Ectodermal cell (in vitro differentiated cells): ENCODE data around the gene HORMAD2.
"Not testable (repeated sequence)": the region's sequence is repeated elsewhere in the genome, so short reads cannot be mapped to it uniquely, and the experiment has no call there.

Source experiments
- H3K27ac ChIP-seq: 2 replicates; pipeline ENCODE4 v1.7.0; 2013; ENCODE audit warnings: mild to moderate bottlenecking, low read depth, low read length; ENCODE audit not compliant: insufficient read depth, poor library complexity, severe bottlenecking
- H3K27me3 ChIP-seq: 2 replicates; pipeline ENCODE4 v1.7.0; 2013; ENCODE audit warnings: mild to moderate bottlenecking, low read length; ENCODE audit not compliant: insufficient read depth, control insufficient read depth, poor library complexity, severe bottlenecking
- H3K36me3 ChIP-seq: one replicate; pipeline ENCODE4 v1.7.0; 2013; ENCODE audit warnings: low read length; ENCODE audit not compliant: control insufficient read depth, insufficient read depth
- H3K4me1 ChIP-seq: one replicate; pipeline ENCODE4 v1.7.0; 2013; ENCODE audit warnings: low read length; ENCODE audit not compliant: control insufficient read depth, insufficient read depth
- H3K4me3 ChIP-seq: 2 replicates; pipeline ENCODE4 v1.7.0; 2013; ENCODE audit warnings: low read depth, low read length, control low read depth; ENCODE audit not compliant: insufficient read depth
- H3K9me3 ChIP-seq: 2 replicates; pipeline ENCODE4 v1.7.0; 2013; ENCODE audit warnings: mild to moderate bottlenecking, low read length, moderate library complexity; ENCODE audit not compliant: control insufficient read depth
- WGBS, 2 experiments: methylation state at CpG; one replicate each; pipeline ENCODE4 v1.1.7; 2013; ENCODE audit warnings: missing lambda C conversion rate in 2 of 2; 5-methylcytosine and 5-hydroxymethylcytosine counted together

Gene HORMAD2

GRCh38 chr22:30056015-30056414 lies 24.2 kb upstream of the HORMAD2 start:
- no peaks in the 10 kb centered on the region for H3K36me3 ChIP-seq
- H3K4me3 ChIP-seq: no peak overlapping the region
- 96% methylated on average over 1 of the region's 1 CpG for WGBS, 2 experiments
- no peaks in the 10 kb centered on the region for H3K9me3 ChIP-seq
- no peaks in the 10 kb centered on the region for H3K4me1 ChIP-seq
- no peak overlapping the region for H3K27ac ChIP-seq
- no peaks in the 10 kb centered on the region for H3K27me3 ChIP-seq

DNA sequence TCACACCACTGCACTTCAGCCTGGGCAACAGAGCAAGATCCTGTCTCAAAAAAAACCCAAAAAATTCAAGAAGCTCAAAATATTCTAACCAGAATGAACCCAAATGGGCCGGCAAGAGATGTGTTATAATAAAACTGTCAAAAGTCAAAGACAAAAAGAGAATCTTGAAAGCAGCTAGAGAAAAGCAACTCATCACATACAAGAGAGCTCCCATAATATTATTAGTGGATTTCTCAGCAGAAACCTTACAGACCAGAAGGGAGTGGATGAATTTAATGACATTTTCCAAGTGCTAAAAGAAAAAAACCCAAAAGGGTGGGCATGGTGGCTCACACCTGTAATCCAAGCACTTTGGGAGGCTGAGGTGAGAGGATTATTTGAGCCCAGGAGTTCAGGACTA lies 22.9 kb upstream of the HORMAD2 start:
- Histone ChIP-seq H3K27me3 (no peaks in the 10 kb centered on the region), H3K27ac (no peak overlapping the region), H3K4me1 (no peaks in the 10 kb centered on the region), H3K9me3 (no peaks in the 10 kb centered on the region), H3K4me3 (no peak overlapping the region), H3K36me3 (no peaks in the 10 kb centered on the region)
- WGBS, 2 experiments: 100% methylated on average over 1 of the region's 1 CpG; no CpG with 5 or more reads in 1 of the 2 experiments

DNA sequence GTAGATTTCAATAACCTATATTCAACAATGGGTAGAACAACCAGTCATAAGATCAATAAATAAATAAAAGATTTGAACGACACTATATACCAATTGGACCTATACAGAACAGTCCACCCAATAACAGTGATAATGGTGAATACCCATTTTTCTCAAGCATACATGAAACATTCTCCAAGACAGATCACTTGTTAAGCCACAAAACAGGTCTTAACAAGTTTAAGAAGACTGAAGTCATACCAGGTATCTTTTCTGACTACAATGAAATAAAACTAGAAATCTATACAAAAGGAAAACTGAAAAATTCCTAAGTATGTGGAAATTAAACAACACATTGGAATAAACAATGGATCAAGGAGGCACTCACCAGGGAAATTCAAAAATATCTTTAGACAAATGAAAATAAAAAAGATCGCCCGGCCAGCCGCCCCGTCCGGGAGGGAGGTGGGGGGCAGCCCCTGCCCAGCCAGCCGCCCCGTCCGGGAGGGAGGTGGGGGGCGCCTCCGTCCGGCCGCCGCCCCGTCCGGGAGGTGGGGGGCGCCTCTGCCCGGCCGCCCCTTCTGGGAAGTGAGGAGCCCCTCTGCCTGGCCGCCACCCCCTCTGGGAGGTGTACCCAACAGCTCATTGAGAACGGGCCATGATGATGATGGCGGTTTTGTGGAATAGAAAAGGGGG lies 20.8 kb upstream of the HORMAD2 start:
- H3K4me3 ChIP-seq, H3K27ac ChIP-seq, H3K27me3 ChIP-seq, H3K4me1 ChIP-seq, H3K36me3 ChIP-seq, H3K9me3 ChIP-seq: not testable (repeated sequence)
- WGBS, 2 experiments: 84 to 96% methylated on average over 14 to 15 of the region's 22 CpGs

DNA sequence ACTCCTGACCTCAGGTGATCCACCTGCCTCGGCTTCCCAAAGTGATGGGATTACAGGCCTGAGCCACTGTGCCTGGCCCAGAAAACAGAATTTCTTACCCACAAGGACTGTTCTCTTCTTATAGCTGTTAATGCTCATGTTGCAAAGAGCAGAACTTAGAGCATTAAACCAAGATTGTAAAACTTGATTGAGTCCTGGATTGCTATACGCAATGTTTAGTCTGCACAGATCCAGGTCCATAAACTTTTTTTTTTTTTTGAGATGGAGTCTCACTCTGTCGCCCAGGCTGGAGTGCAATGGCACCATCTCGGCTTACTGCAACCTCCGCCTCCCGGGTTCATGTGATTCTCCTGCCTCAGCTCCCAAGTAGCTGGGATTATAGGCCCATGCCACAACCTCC lies 19.2 kb upstream of the HORMAD2 start:
- not testable (repeated sequence) for H3K27ac ChIP-seq, H3K4me1 ChIP-seq, H3K27me3 ChIP-seq, H3K36me3 ChIP-seq, H3K4me3 ChIP-seq, H3K9me3 ChIP-seq
- WGBS, 2 experiments: 87 to 90% methylated on average over 6 of the region's 6 CpGs

DNA sequence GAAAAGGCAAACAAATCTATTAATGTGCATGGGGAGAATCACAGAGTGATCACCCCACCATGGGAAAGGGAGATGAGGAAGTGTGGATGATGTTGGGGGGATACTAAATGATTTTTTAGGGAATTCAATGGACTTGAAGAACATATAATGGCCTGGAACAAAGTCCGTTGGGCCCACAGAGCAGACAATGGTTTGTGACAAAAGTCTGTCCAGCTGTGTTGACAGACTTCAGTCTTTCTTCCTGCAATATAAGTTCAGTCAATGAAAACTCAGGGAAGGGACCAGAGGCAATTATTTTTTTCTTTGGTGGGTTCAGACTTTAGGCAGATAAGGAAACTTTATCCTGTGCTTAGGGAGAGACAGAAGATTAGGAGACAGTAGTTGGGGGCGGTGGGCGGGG lies 18.0 kb upstream of the HORMAD2 start:
- Histone ChIP-seq H3K9me3 (no peaks in the 10 kb centered on the region), H3K36me3 (no peaks in the 10 kb centered on the region), H3K4me1 (no peaks in the 10 kb centered on the region), H3K27me3 (no peaks in the 10 kb centered on the region), H3K4me3 (no peak overlapping the region), H3K27ac (no peak overlapping the region)
- 89% methylated on average over 3 of the region's 3 CpGs for WGBS, 2 experiments

DNA sequence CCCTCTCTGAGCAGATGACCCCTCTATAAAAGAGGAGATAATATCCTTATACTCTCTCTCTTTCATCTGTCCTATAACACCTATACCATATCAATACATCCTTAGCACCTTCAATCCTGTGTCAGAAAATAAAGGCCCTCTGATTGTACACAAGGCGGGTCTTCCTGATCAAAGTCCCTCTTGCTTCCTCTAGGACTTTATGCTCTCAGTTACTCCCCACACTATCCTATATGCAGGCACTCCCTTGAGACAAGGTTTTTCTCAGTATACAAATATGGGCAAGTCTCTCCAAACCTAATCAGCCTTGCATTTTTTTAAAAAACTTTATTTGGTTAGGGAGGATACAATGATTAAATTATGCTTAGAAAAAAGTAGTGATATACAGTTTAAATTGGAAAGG lies 17.3 kb upstream of the HORMAD2 start:
- Histone ChIP-seq H3K27me3 (no peaks in the 10 kb centered on the region), H3K9me3 (no peaks in the 10 kb centered on the region), H3K27ac (no peak overlapping the region), H3K4me3 (no peak overlapping the region), H3K36me3 (no peaks in the 10 kb centered on the region), H3K4me1 (no peaks in the 10 kb centered on the region)
- 95 to 97% methylated on average over 1 of the region's 1 CpG for WGBS, 2 experiments

DNA sequence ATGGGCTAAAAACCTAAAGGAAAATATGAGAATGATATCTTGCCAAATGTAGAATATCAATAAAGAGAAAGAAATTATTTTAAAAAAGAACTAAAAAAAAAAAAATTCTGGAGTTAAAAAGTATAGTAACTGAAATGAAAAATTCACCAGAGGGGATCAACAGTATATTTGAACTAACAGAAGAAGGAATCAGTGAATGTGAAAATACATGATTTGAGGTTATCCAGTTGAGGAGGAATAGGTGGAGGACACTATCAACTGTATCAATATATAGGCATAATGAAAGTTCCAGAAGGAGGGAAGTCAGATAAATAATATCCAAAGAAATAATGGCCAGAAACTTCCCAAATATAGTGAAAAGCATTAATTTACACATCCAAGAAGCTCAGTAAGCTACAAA lies 16.1 kb upstream of the HORMAD2 start:
- no peaks in the 10 kb centered on the region for H3K36me3 ChIP-seq
- H3K4me3 ChIP-seq: no peak overlapping the region
- H3K27me3 ChIP-seq: no peaks in the 10 kb centered on the region
- no peaks in the 10 kb centered on the region for H3K4me1 ChIP-seq
- H3K27ac ChIP-seq: no peak overlapping the region
- no peaks in the 10 kb centered on the region for H3K9me3 ChIP-seq

DNA sequence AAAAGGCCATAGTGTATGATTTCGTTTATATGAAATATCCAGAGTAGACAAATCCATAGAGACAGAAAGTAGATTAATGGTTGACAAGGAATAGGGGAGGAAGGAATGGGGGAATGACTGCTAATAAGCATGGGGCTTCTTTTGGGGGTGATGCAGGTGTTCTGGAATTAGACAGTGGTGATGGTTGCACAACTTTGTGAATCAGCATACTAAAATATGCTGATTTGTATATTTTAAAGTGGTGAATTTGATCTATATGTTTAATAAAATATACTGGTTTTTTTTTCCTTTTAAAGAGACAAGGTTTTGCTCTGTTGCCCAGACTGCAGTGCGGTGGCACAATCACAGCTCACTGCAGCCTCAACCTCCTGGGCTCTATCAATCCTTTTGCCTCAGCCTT lies 6.5 kb upstream of the HORMAD2 start:
- Histone ChIP-seq H3K4me1 (no peaks in the 10 kb centered on the region), H3K4me3 (no peak overlapping the region), H3K36me3 (no peaks in the 10 kb centered on the region), H3K27me3 (peaks cover 3% of the 10 kb centered on the region), H3K9me3 (no peaks in the 10 kb centered on the region), H3K27ac (no peak overlapping the region)
- WGBS, 2 experiments: 77 to 79% methylated on average over 2 of the region's 2 CpGs

GRCh38 chr22:30074147-30074546 lies 6.1 kb upstream of the HORMAD2 start:
- 77% methylated on average over 3 of the region's 3 CpGs for WGBS, 2 experiments

DNA sequence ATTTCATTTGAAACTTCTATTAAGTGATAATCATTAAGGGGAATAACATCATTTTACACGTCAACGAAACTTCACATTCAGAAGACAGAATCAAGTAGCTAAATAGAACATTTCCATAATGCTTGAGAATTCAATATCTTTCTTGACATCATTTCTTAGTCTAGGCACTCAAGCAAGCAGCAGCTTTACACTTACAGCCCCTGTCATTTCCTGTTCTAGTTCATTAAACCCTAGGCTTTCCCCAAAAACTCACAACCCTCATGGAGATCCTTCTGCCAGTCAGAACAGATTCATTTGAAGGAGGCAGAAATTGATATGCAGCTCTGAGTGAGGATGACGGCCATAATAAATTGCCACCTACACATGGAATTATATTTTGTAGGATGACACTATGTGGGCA lies 5.3 kb upstream of the HORMAD2 start:
- 89 to 91% methylated on average over 2 to 3 of the region's 3 CpGs for WGBS, 2 experiments
- Histone ChIP-seq H3K36me3 (no peaks in the 10 kb centered on the region), H3K4me1 (no peaks in the 10 kb centered on the region), H3K9me3 (no peaks in the 10 kb centered on the region), H3K27ac (no peak overlapping the region), H3K4me3 (no peak overlapping the region), H3K27me3 (peaks cover 3% of the 10 kb centered on the region)

More at GRCh38 chr22:30074147-30074546, 6.1 kb upstream of the HORMAD2 start:
- Histone ChIP-seq H3K27ac (no peak overlapping the region), H3K4me3 (no peak overlapping the region), H3K27me3 (peaks cover 3% of the 10 kb centered on the region), H3K36me3 (no peaks in the 10 kb centered on the region), H3K9me3 (no peaks in the 10 kb centered on the region), H3K4me1 (no peaks in the 10 kb centered on the region)
